HG03521 (cell line): ENCODE data around the gene FSIP2.
"Not testable (repeated sequence)": the region's sequence is repeated elsewhere in the genome, so short reads cannot be mapped to it uniquely, and the experiment has no call there.

Experiments
- ATAC-seq: cut with Tn5 transposase; IDR thresholded peaks from one replicate; pipeline ENCODE4 v1.9.1; 2021; ENCODE audit warnings: mild to moderate bottlenecking, moderate library complexity; ENCODE audit not compliant: unreplicated experiment

FSIP2 gene

GRCh38 chr2:185806783-185807182 is 68.2 kb downstream of the FSIP2 start:
- ATAC-seq, result no peak

GRCh38 chr2:185807351-185807750 is 68.7 kb downstream of the FSIP2 start:
- no peak for ATAC-seq

- ATAC-seq, result no peak
These were observed 73.0 kb downstream of the FSIP2 start for GRCh38 chr2:185811580-185811979.

GRCh38 chr2:185813707-185814106 is 75.1 kb downstream of the FSIP2 start:
- no peak for ATAC-seq

- no peak for ATAC-seq
These were observed 79.4 kb downstream of the FSIP2 start for GRCh38 chr2:185817991-185818390.

GRCh38 chr2:185821467-185821866 is 82.9 kb downstream of the FSIP2 start:
- ATAC-seq, result no peak

- no peak for ATAC-seq
These were observed 85.2 kb downstream of the FSIP2 start for GRCh38 chr2:185823773-185824172.

- no peak for ATAC-seq
These were observed 87.0 kb downstream of the FSIP2 start for GRCh38 chr2:185825557-185825956.

GRCh38 chr2:185828326-185828725 is 89.7 kb downstream of the FSIP2 start:
- no peak for ATAC-seq

- no peak for ATAC-seq
These were observed 95.3 kb downstream of the FSIP2 start for GRCh38 chr2:185833864-185834263.

GRCh38 chr2:185835974-185836373 is 97.4 kb downstream of the FSIP2 start:
- no peak for ATAC-seq

GRCh38 chr2:185854885-185855284 is 116.3 kb downstream of the FSIP2 start:
- ATAC-seq, result no peak

GRCh38 chr2:185857691-185858090 is 119.1 kb downstream of the FSIP2 start:
- no peak for ATAC-seq

- ATAC-seq, result no peak
These were observed 120.9 kb downstream of the FSIP2 start for GRCh38 chr2:185859506-185859905.

GRCh38 chr2:185860321-185860720 is 121.7 kb downstream of the FSIP2 start:
- no peak for ATAC-seq

- ATAC-seq, result no peak
These were observed 124.2 kb downstream of the FSIP2 start for GRCh38 chr2:185862657-185863398.

GRCh38 chr2:185864468-185865260 is 126.1 kb downstream of the FSIP2 start:
- ATAC-seq, result not testable (repeated sequence)

GRCh38 chr2:185875136-185875931 is 136.7 kb downstream of the FSIP2 start:
- ATAC-seq, result no peak

GRCh38 chr2:185876234-185876633 is 137.6 kb downstream of the FSIP2 start:
- no peak for ATAC-seq

- no peak for ATAC-seq
These were observed 141.8 kb downstream of the FSIP2 start for GRCh38 chr2:185880396-185880795.
